Stimulated activated CD4-positive, alpha-beta T cell treated with anti-CD3 and anti-CD28 coated beads, Interleukin-15, amount 100 ng/mL, for 1 hour (primary cell): Measurements from ENCODE around the gene NFIL3.
A peak's percentile ranks its signal among the peaks of the same experiment; 100 is the strongest.
"Not testable (repeated sequence)": the region's sequence is repeated elsewhere in the genome, so short reads cannot be mapped to it uniquely, and the experiment has no call there.

ENCODE experiments used
- DNase-seq, 2 donors: peaks; one replicate each; pipeline ENCODE4 v3.0.0-alpha.2; 2020; ENCODE audit warnings: low read depth in 1 of 2, low spot score in 1 of 2

The NFIL3 gene

DNA sequence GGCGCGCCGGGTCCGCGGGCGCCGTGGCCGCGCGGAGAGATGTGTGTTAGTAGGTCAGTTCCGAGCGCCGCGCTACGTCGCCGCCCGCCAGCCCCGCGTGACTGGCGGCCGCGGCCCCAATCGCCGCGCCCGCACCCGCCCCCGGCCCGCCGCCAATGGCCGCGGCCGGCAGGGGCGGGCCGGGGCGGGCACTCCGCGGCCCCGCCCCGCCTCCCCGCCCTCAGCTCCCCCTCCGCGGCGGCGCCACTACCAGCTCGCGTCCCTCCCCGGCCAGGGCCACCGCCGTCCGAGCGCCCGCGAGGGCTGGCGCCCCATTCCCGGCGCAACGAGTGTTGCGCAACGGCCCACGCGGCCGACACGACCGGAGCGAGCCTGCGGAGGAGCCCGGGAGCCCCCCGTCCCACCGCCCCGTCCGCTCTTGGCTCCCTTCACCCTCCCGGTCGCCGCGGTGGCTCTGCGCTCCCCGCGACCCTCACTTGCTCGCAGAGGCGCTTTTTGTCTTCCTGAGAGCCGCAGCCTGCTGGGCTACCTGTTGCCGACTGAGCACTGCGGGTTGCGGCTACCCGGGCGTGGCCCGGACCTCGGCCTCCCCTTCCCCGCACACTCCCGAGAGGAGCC is at the start of gene NFIL3:
Gene NFIL3 (minus strand): TSS at position 48 of the 618 bp plus-strand sequence. CDS start 13,098 bp downstream, outside the sequence.
- DNase-seq: peak; percentile 36 to 61

- not testable (repeated sequence) for DNase-seq
Measured at GRCh38 chr9:91471524-91471923, 47.9 kb upstream of the NFIL3 start.

- no peak for DNase-seq
Measured at GRCh38 chr9:91465420-91465819, 41.8 kb upstream of the NFIL3 start.

DNA sequence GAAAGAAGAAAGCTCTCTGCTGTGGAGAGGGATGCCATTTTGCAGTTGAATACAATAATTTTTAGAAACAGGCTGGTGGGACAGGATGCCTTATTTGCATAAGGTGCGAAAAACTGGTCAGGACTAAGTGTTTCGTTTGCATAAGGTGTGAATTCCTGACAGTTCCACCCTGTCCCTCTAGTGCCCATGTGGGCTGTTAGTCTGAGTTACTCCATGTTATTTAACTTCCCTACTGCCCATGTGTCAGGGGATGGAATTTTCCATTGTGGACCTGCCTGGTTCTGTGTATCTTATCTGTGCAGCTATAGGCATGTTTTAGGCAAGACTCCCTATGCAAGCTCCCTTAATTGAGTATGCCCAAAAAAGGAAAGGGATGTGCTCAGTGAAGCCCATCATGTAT is 35.3 kb upstream of the NFIL3 start:
- no peak for DNase-seq

DNA sequence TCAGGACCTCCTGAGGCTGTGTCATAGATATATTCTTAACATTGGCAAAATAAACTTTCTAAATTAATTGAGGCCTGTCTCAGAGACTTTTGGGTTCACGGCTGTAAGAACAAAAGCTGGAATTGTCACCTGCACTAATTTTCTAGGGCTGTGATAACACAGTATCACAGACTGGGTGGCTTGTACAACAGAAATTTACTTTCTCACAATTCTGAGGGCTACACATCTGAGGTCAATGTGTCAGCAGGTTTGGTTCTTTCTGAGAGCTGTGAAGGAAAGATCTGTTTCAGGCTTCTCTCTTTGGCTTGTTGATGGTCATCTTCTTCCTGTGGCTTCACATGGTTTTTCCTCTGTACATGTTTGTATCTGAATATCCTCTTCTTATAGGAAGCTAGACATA is 29.2 kb upstream of the NFIL3 start:
- DNase-seq: no peak

DNA sequence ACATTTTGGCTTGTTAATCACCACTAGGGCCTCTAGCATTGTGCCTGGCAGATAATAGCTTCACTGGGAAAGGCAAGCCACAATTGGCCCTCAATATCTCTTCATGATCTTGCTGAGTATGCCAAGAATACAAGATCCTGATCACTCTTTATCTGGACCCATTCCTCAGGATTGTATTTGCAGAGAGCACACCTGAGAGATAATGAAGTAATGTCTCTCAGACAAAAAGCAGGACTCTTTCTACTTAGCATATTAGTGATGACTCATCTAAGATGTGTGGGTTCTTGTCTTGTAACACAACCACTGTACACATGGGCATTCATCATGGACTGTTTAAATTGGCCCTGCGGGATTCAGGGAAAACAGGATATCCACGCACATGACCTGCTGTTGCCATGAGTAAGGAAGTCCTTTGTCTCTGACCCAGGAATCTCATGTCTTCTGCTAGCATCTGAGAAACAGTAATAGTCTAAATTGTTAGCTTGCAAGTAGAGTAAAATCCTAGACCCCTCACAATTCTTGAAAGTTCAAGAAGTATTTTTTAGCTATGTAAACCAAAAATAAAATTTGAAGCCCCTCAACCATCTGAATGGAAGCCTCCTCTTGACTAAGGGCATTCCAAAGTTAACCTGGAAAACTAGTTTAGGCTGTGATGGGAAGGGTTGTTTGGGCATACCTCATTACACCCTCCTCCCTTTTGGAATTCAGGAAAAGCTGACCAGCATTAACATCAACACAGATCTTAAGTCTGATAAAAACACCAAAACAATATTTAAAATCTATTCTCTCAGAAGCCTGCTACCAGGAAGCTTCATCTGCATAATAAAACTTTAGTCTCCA is 28.0 kb upstream of the NFIL3 start:
- no peak for DNase-seq

DNA sequence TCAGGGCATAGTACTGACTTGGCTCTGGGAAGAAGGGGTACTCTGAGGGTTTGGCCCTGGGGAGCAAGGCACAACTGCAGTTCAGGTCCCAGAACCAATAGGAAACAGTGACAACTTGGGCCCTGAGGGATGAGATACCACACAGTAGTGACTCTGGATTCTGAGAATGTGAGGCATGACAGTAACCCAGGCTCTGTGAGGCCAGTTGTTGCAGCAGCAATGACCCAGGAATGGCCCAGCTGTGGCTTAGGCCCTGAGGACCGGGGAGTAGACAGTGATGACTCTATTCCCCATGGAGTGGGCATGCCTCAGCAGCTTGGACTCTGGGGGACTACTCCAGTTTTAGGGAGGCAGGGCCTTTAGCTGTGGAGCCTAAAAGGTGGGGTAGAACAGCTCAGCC is 21.5 kb upstream of the NFIL3 start:
- DNase-seq: no peak

DNA sequence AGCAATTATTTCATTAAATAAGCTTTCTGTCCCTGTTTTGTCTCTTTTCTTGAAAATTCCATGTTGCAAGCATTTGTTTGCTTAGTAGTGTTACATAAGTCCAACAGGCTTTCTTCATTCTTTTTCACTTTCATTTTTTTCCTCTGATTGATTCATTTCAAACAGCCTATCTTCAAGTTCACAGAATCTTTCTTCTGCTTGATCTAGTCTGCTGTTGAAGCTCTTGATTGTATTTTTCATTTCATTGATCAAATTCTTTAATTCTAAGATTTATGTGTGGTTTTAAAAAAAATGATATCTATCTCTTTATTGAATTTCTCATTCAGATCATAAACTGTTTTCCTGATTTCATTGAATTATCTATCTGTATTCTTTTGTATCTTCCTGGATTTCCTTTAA is 20.4 kb upstream of the NFIL3 start:
- no peak for DNase-seq

DNA sequence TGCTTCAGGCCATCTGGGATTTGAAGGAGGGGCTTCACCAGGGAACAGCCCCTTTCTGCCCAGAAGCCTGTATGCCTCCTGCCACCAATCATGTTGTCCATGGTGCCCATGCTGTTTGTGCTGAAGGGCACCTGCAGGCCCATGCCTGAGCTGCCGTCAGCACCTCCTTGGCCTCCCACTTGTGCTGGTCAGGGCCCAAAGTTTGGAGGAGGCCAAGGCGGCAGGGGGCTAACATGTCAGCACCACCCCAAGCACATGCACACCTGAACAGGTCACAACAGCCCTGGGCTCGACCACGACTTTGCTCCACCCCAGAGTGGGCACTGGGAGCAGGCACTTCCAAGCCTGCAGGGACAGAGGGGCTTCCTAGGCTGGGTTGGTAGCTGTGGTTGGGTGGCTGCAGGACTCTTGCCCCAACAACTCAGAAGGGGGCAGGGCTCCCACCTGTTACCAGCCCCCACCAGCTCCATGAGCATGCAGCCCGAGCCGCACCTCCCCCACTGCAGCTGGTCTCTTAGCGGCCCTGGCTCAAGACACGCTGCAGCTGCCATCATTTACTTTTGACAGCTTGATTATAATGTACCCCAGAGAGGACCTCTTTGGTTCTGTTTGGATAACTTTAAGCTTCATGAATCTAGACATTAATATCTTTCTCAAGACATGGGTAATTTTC is 19.8 kb upstream of the NFIL3 start:
- DNase-seq: no peak

- no peak for DNase-seq
Measured at GRCh38 chr9:91436841-91437240, 13.2 kb upstream of the NFIL3 start.

- DNase-seq: no peak
Measured at GRCh38 chr9:91433180-91433579, 9.5 kb upstream of the NFIL3 start.

- no peak for DNase-seq
Measured at GRCh38 chr9:91431485-91431884, 7.9 kb upstream of the NFIL3 start.

DNA sequence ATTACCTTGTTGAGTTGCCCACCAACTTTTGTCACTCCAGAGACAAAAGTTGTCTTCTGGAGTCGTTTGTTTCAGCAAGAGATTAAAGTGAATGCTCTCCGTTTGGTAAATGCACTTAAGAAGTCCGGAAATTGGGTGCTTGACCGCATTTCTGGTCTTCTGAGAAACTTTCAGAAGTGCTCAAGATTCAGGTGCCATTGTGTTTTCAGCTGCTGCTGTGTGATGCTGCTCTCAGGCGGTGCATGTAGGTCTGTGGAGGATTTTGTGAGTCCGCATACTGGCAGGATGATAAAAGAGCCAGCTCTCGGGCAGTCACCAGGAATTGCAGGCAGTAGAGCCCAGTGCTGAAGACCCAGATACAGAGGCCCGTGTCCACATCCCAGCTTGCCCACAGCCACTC is 5.9 kb upstream of the NFIL3 start:
- no peak for DNase-seq

DNA sequence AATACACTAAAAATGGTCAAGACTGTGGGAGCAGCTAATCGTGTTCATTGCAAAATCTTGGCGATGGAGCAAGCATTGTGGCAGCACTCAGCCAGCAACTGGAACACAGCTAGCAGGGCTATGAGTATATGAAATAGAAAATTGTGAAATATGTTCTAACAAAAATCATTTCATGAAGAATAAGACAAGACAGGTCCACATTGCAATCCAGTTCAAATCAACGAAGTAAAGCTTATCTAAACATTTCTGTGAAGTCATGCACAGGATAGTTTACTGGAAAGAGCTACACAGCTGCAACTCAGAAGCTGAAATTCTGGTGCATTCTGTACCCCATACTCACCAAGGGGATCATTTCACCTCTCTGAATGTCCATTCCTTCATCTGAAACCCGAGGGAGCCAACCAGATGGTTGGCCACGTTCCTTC is 5.3 kb upstream of the NFIL3 start:
- no peak for DNase-seq

DNA sequence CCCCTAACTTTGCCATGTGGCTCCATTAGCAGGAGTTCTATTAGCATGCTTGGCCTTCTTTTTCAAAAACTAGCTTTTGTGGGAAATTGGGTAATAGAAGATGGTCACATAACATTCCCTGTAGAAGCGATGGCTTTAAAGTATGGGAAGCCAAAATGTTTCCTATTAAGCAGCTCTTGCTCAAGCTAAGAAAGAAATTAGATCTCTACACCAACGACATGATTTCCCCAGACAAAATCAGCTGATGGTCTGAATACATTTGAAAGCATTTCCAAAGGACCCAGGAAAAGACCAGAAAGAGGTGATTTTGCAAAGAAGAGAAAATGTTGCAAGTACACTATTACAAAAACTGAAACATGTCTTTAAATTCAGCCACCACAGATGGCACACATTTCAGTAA is 4.8 kb upstream of the NFIL3 start:
- no peak for DNase-seq

DNA sequence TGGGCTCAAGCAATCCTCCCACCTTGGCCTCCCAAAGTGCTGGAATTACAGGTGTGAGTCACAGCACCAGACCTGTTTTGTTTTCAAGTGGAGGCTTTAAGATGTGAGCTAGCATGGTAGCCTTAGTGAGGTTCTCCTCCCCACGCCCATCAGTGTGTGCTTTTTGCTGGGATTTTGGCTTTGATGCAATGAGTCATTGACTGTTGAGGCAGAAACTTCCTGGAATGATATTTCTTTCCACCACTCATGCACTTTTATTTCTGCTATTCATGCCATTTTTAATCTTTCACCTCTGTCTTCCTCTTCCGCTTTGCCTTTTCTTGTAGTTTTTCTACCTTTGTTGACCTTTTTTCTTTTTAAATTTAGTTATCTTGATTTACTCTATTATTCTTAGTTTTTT is 4.2 kb upstream of the NFIL3 start:
- DNase-seq: no peak

- DNase-seq: no peak
Measured at GRCh38 chr9:91426123-91426745, 2.6 kb upstream of the NFIL3 start.

GRCh38 chr9:91425271-91425670 is 1.6 kb upstream of the NFIL3 start:
- DNase-seq: no peak

GRCh38 chr9:91424403-91425176 is 958 bp upstream of the NFIL3 start:
- DNase-seq: peak; percentile 10 to 36

DNA sequence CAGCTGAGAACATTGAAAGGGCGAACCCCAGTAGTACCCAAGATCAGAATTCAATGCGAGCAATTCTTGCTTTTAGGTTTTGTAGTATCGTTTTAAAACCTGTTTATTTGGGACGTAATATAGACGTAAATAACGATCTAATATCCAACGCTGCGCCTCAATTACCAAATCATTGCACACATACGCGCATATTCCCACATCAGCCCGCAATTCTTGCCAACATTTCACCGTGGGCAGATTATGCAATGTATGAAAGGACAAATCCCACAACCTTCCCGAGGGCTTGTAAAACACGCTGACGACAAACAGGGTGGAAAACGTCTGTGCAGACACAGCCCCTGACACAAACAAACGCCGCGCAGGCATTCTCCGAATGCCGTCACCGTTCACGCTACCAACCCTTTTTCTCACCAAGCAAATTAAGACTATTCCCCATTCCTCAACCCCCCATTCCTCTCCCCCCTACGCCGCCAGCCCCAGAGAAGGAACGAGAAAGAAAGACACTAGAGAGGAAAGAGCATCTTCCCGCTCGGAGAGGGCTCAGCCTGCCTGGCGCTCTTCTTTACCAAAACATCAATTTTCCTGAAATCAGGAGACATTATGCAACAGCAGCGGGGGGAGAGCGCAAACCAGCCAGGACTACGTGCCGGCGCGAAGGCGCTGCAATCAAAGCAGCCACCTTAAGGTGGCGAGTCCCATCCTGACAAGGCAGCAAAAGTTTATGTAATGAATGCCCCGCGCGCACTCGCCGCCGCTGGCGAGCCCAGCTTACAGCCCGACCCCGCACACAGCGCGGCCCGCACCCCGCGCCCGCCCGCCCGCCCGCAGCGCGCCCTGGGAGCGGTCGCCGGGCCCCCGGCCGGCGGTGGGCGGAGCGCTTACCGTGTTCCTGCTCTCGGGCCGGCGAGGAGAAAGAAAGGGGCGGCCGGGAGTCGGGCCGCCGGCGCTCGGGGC is 597 bp downstream of the NFIL3 start:
- peak; percentile 16 to 40 for DNase-seq
